Activated CD8-positive, alpha-beta memory T cell treated with anti-CD3 and anti-CD28 coated beads, Interleukin-2, amount 10 ng/mL, durations not matched to agents 7 days and 5 days (primary cell): Measurements from ENCODE around the gene BMERB1. TPM values are rescaled to one million over a fixed set of nuclear protein-coding genes. Genes with fewer than 3 reads are reported as not detected.
"Not testable (repeated sequence)": the region's sequence is repeated elsewhere in the genome, so short reads cannot be mapped to it uniquely, and the experiment has no call there.

ENCODE experiments used
- ATAC-seq: fragments of 150-1000 bp; cut with Tn5 transposase; one replicate; pipeline ENCODE4 v1.10.0; 2021; ENCODE audit warnings: moderate library complexity
- CTCF ChIA-PET: fragments of 350-600 bp; sonication (Branson Sonifier 250); formaldehyde crosslinking; loops from one replicate; lab custom pipeline; 2021; ENCODE audit warnings: antibody characterized with exemption; lab: Charles Lee
- DNase-seq: peaks from one replicate; pipeline ENCODE4 v3.0.0-alpha.2; 2020
- H3K27ac Mint-ChIP-seq: one replicate; pipeline ENCODE4 v1.8.0; 2021; ENCODE audit warnings: mild to moderate bottlenecking, mixed read lengths
- H3K27me3 Mint-ChIP-seq: one replicate; pipeline ENCODE4 v1.8.0; 2021; ENCODE audit warnings: mixed read lengths
- H3K36me3 Mint-ChIP-seq: one replicate; pipeline ENCODE4 v1.8.0; 2021; ENCODE audit warnings: mild to moderate bottlenecking, mixed read lengths
- H3K4me1 Mint-ChIP-seq: one replicate; pipeline ENCODE4 v1.8.0; 2021; ENCODE audit warnings: mixed read lengths
- H3K4me3 Mint-ChIP-seq: one replicate; pipeline ENCODE4 v1.8.0; 2021; ENCODE audit warnings: mild to moderate bottlenecking, moderate library complexity, mixed read lengths
- H3K9me3 Mint-ChIP-seq: one replicate; pipeline ENCODE4 v1.8.0; 2022; ENCODE audit warnings: low read depth, mixed read lengths
- total RNA-seq, 2 experiments: library from RNA; stranded (reverse); gene quantifications; one replicate each; pipeline ENCODE4 v1.2.3, GENCODE V29; 2021

Gene BMERB1
- total RNA-seq, 2 experiments from 2014 or later = 4.5 to 11.9 TPM

GRCh38 chr16:15536843-15537242 lies 102.5 kb downstream of the BMERB1 start:
- H3K27me3 Mint-ChIP-seq = no peaks in the 10 kb centered on the region
- H3K4me1 Mint-ChIP-seq = no peaks in the 10 kb centered on the region
- no peak overlapping the region for H3K4me3 Mint-ChIP-seq
- no peaks in the 10 kb centered on the region for H3K9me3 Mint-ChIP-seq
- ATAC-seq = no peak
- CTCF ChIA-PET = no interaction called here
- H3K36me3 Mint-ChIP-seq = no peaks in the 10 kb centered on the region
- no peak for DNase-seq
- H3K27ac Mint-ChIP-seq = no peak overlapping the region

- no peak overlapping the region for H3K27ac Mint-ChIP-seq
- no peaks in the 10 kb centered on the region for H3K4me1 Mint-ChIP-seq
- no peaks in the 10 kb centered on the region for H3K36me3 Mint-ChIP-seq
- ATAC-seq = no peak
- H3K27me3 Mint-ChIP-seq = no peaks in the 10 kb centered on the region
- CTCF ChIA-PET = no interaction called here
- no peaks in the 10 kb centered on the region for H3K9me3 Mint-ChIP-seq
- DNase-seq = no peak
- no peak overlapping the region for H3K4me3 Mint-ChIP-seq
These were observed 104.1 kb downstream of the BMERB1 start for GRCh38 chr16:15538507-15538906.

- no peak for ATAC-seq
- no peak for DNase-seq
- H3K9me3 Mint-ChIP-seq = no peaks in the 10 kb centered on the region
- no peak overlapping the region for H3K27ac Mint-ChIP-seq
- H3K27me3 Mint-ChIP-seq = no peaks in the 10 kb centered on the region
- CTCF ChIA-PET = no interaction called here
- no peak overlapping the region for H3K4me3 Mint-ChIP-seq
- H3K36me3 Mint-ChIP-seq = no peaks in the 10 kb centered on the region
- no peaks in the 10 kb centered on the region for H3K4me1 Mint-ChIP-seq
These were observed 104.8 kb downstream of the BMERB1 start for GRCh38 chr16:15539197-15539596.

- CTCF ChIA-PET = interaction anchor here (0.7 to 0.8 kb wide), 2 partner anchors 9 to 585 kb away, joined by 3 read pairs; no protein-coding TSS in a partner anchor
- no peak for ATAC-seq
These were observed 107.9 kb downstream of the BMERB1 start for GRCh38 chr16:15542261-15542660.

GRCh38 chr16:15542734-15543347 lies 108.5 kb downstream of the BMERB1 start:
- CTCF ChIA-PET = interaction anchor here (0.7 to 0.8 kb wide), 2 partner anchors 8 to 584 kb away, joined by 3 read pairs; no protein-coding TSS in a partner anchor
- H3K4me1 Mint-ChIP-seq = no peaks in the 10 kb centered on the region
- no peaks in the 10 kb centered on the region for H3K36me3 Mint-ChIP-seq
- H3K9me3 Mint-ChIP-seq = no peaks in the 10 kb centered on the region
- H3K4me3 Mint-ChIP-seq = no peak overlapping the region
- DNase-seq (no peak), ATAC-seq (no peak)
- H3K27me3 Mint-ChIP-seq = no peaks in the 10 kb centered on the region
- H3K27ac Mint-ChIP-seq = no peak overlapping the region

More at GRCh38 chr16:15542261-15542660, 107.9 kb downstream of the BMERB1 start:
- H3K4me1 Mint-ChIP-seq = no peaks in the 10 kb centered on the region
- no peaks in the 10 kb centered on the region for H3K27me3 Mint-ChIP-seq
- H3K9me3 Mint-ChIP-seq = no peaks in the 10 kb centered on the region
- no peak overlapping the region for H3K4me3 Mint-ChIP-seq
- DNase-seq = no peak
- H3K36me3 Mint-ChIP-seq = no peaks in the 10 kb centered on the region
- no peak overlapping the region for H3K27ac Mint-ChIP-seq

GRCh38 chr16:15544405-15544804 lies 110.0 kb downstream of the BMERB1 start:
- no peak for ATAC-seq
- Mint-ChIP-seq H3K27me3 (no peaks in the 10 kb centered on the region), H3K27ac (no peak overlapping the region), H3K36me3 (no peaks in the 10 kb centered on the region), H3K9me3 (no peaks in the 10 kb centered on the region), H3K4me3 (no peak overlapping the region), H3K4me1 (no peaks in the 10 kb centered on the region)
- no peak for DNase-seq
- CTCF ChIA-PET = no interaction called here

- H3K4me3 Mint-ChIP-seq = no peak overlapping the region
- no peaks in the 10 kb centered on the region for H3K4me1 Mint-ChIP-seq
- CTCF ChIA-PET = no interaction called here
- DNase-seq = no peak
- no peaks in the 10 kb centered on the region for H3K36me3 Mint-ChIP-seq
- H3K27me3 Mint-ChIP-seq = no peaks in the 10 kb centered on the region
- no peaks in the 10 kb centered on the region for H3K9me3 Mint-ChIP-seq
- no peak for ATAC-seq
- H3K27ac Mint-ChIP-seq = no peak overlapping the region
These were observed 111.2 kb downstream of the BMERB1 start for GRCh38 chr16:15545544-15545943.

- ATAC-seq, H3K27me3 Mint-ChIP-seq, H3K4me3 Mint-ChIP-seq, H3K4me1 Mint-ChIP-seq, H3K9me3 Mint-ChIP-seq, DNase-seq, CTCF ChIA-PET, H3K36me3 Mint-ChIP-seq, H3K27ac Mint-ChIP-seq: not testable (repeated sequence)
These were observed 112.8 kb downstream of the BMERB1 start for GRCh38 chr16:15547072-15547767.

GRCh38 chr16:15547768-15548096 lies 113.3 kb downstream of the BMERB1 start:
- ATAC-seq (no peak), DNase-seq (no peak)
- Mint-ChIP-seq H3K9me3 (no peaks in the 10 kb centered on the region), H3K27me3 (no peaks in the 10 kb centered on the region), H3K36me3 (no peaks in the 10 kb centered on the region), H3K27ac (no peak overlapping the region), H3K4me1 (peaks cover 2% of the 10 kb centered on the region), H3K4me3 (no peak overlapping the region)
- CTCF ChIA-PET = no interaction called here

GRCh38 chr16:15548482-15548891 lies 114.1 kb downstream of the BMERB1 start:
- H3K9me3 Mint-ChIP-seq = no peaks in the 10 kb centered on the region
- H3K27me3 Mint-ChIP-seq = no peaks in the 10 kb centered on the region

GRCh38 chr16:15552507-15552906 lies 118.1 kb downstream of the BMERB1 start:
- CTCF ChIA-PET = no interaction called here
- Mint-ChIP-seq H3K4me3 (no peak overlapping the region), H3K27me3 (no peaks in the 10 kb centered on the region), H3K9me3 (no peaks in the 10 kb centered on the region), H3K4me1 (peaks cover 5% of the 10 kb centered on the region), H3K36me3 (no peaks in the 10 kb centered on the region), H3K27ac (no peak overlapping the region)
- DNase-seq = no peak
- no peak for ATAC-seq

More at GRCh38 chr16:15548482-15548891, 114.1 kb downstream of the BMERB1 start:
- ATAC-seq (no peak), DNase-seq (no peak)
- Mint-ChIP-seq H3K4me1 (peaks cover 2% of the 10 kb centered on the region), H3K36me3 (no peaks in the 10 kb centered on the region), H3K4me3 (no peak overlapping the region), H3K27ac (no peak overlapping the region)
- CTCF ChIA-PET = no interaction called here

GRCh38 chr16:15553313-15554088 lies 119.1 kb downstream of the BMERB1 start:
- CTCF ChIA-PET = no interaction called here
- H3K4me1 Mint-ChIP-seq = peaks cover 5% of the 10 kb centered on the region
- no peak for ATAC-seq
- H3K36me3 Mint-ChIP-seq = no peaks in the 10 kb centered on the region
- no peak overlapping the region for H3K27ac Mint-ChIP-seq
- no peaks in the 10 kb centered on the region for H3K27me3 Mint-ChIP-seq
- H3K9me3 Mint-ChIP-seq = no peaks in the 10 kb centered on the region
- DNase-seq = no peak
- no peak overlapping the region for H3K4me3 Mint-ChIP-seq

GRCh38 chr16:15556130-15556529 lies 121.7 kb downstream of the BMERB1 start:
- no peak for ATAC-seq
- peaks cover 5% of the 10 kb centered on the region for H3K4me1 Mint-ChIP-seq
- no peaks in the 10 kb centered on the region for H3K36me3 Mint-ChIP-seq
- DNase-seq = no peak
- H3K27me3 Mint-ChIP-seq = no peaks in the 10 kb centered on the region
- no peaks in the 10 kb centered on the region for H3K9me3 Mint-ChIP-seq
- H3K27ac Mint-ChIP-seq = no peak overlapping the region
- CTCF ChIA-PET = interaction anchor here (0.6 to 0.7 kb wide), 2 partner anchors 14 to 44 kb away, joined by 3 read pairs; no protein-coding TSS in a partner anchor
- no peak overlapping the region for H3K4me3 Mint-ChIP-seq
